Measurements from ENCODE around the gene DPH1.

The DPH1 gene

DNA sequence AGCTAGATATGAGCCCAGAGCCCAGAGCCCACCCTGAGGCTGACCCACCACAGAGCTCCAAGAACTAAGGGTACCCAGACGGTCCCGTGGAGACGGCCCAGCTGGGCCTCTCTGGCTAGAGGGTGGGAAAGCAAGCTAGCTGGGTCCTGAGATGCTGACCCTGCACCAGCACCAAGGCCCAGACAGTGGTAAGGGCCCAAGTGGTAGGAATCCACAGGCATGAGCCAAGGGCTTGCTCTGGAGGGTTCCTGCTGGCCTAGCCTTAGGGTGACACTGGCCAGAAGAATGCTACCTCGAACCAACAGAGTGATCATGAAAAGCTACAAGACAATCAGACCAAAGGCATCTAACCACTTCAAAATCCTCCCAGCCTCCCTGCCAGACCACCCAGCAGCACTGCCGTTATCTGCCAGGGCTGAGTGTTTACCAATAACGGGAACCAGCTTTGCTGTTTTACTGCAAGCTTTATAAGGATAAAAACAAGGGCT lies 38.1 kb downstream of the DPH1 start:
- H3K36me3 ChIP-seq (ENCODE audit: low read depth), result peaks cover 5% of the 10 kb centered on the region; the same call in 1 of the 2 replicates
- no peak for ATAC-seq (ENCODE audit: low read depth)
- peaks cover 18% of the 10 kb centered on the region for H3K4me1 ChIP-seq (ENCODE audit: insufficient read depth, poor library complexity, severe bottlenecking)
- H3K27ac ChIP-seq (ENCODE audit: poor library complexity, severe bottlenecking), result peak overlapping the region; percentile 71
- no peak overlapping the region for H3K4me3 ChIP-seq (ENCODE audit: severe bottlenecking)
- TF ChIP-seq CTCF (IDR thresholded peaks at IDR 0.05; ENCODE audit: poor library complexity, severe bottlenecking), result no peak
- no peaks in the 10 kb centered on the region for H3K9me3 ChIP-seq (ENCODE audit: severe bottlenecking)
- DNase-seq (ENCODE audit: low spot score), result no peak
- no peaks in the 10 kb centered on the region for H3K27me3 ChIP-seq (ENCODE audit: insufficient read depth, poor library complexity, severe bottlenecking)

DNA sequence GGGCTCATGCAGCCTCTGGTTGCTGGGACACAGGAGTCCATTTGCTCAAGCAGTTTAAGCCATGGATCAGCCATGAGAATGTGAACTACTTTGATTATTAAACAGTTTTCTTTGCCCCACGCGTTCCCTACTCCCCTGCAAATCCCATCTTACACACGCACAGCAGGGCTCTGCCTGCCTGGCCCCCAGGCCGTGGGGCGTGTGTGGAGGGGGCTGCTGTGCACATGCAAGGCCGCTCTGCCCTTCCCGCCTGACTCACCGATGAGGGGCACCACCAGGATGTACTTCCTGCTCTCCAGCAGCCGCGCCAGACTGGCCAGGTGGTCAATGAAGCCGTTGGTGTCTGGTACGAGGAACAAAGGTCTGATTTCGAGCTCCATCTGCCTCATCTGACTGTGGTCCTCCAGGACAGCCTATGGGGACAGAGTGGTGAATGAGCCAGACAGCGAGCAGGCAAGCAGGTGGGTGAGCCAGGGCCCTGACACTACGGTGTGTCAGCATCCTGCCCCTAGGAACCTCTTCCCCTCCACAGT lies 38.6 kb downstream of the DPH1 start:
- Histone ChIP-seq H3K4me3 (ENCODE audit: severe bottlenecking) (no peak overlapping the region), H3K27me3 (ENCODE audit: insufficient read depth, poor library complexity, severe bottlenecking) (no peaks in the 10 kb centered on the region), H3K36me3 (ENCODE audit: low read depth) (peaks cover 5% of the 10 kb centered on the region; the same call in 1 of the 2 replicates), H3K27ac (ENCODE audit: poor library complexity, severe bottlenecking) (peak overlapping the region; percentile 71), H3K4me1 (ENCODE audit: insufficient read depth, poor library complexity, severe bottlenecking) (peaks cover 18% of the 10 kb centered on the region), H3K9me3 (ENCODE audit: severe bottlenecking) (no peaks in the 10 kb centered on the region)
- DNase-seq (ENCODE audit: low spot score) (peak; percentile 72), ATAC-seq (ENCODE audit: low read depth) (peak; percentile 66)
- no peak for TF ChIP-seq CTCF (IDR thresholded peaks at IDR 0.05; ENCODE audit: poor library complexity, severe bottlenecking)

DNA sequence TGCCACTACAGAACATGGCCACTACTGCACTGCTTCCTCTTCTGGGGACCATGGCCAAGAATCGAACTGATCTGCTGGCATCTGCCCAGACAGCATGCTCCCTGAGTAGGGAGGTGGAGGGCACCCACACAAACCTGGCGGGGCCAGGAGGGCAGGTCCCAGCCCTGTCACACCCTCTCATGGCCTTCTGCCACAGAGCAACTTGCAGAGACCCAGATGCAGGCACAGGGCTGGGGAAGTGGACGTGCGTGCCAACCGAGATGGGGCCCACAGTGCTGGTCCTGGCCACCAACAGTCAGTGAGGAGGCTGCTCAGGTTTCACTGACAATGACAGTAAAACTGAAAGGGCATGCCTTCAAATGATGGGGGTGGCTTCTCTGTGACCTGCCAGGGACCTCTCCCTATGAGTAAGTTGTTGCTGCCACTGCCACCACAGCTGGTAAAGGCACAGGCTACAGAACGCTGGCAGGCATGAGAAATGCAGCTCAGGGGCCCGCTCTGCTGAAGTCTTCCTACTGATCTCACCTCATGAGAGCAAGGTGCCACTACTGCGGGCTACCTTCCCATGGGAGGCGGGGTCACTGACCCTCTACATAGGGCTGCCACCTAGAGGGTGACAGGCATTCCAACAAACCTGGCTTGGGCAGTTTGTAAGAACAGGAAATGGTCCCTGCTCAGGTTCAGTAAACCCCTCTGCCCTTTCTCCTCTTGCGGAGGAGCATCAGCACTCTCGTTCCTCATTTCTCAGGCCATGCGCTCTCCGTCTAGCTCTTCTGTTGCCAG lies 40.5 kb downstream of the DPH1 start:
- no peak for ATAC-seq (ENCODE audit: low read depth)
- DNase-seq (ENCODE audit: low spot score), result no peak
- peak overlapping the region; percentile 9 for H3K27ac ChIP-seq (ENCODE audit: poor library complexity, severe bottlenecking)
- no peak for TF ChIP-seq CTCF (IDR thresholded peaks at IDR 0.05; ENCODE audit: poor library complexity, severe bottlenecking)
- H3K4me1 ChIP-seq (ENCODE audit: insufficient read depth, poor library complexity, severe bottlenecking), result peaks cover 20% of the 10 kb centered on the region
- H3K36me3 ChIP-seq (ENCODE audit: low read depth), result peaks cover 5% of the 10 kb centered on the region; the same call in 1 of the 2 replicates
- H3K4me3 ChIP-seq (ENCODE audit: severe bottlenecking), result no peak overlapping the region
- H3K27me3 ChIP-seq (ENCODE audit: insufficient read depth, poor library complexity, severe bottlenecking), result no peaks in the 10 kb centered on the region
- no peaks in the 10 kb centered on the region for H3K9me3 ChIP-seq (ENCODE audit: severe bottlenecking)

DNA sequence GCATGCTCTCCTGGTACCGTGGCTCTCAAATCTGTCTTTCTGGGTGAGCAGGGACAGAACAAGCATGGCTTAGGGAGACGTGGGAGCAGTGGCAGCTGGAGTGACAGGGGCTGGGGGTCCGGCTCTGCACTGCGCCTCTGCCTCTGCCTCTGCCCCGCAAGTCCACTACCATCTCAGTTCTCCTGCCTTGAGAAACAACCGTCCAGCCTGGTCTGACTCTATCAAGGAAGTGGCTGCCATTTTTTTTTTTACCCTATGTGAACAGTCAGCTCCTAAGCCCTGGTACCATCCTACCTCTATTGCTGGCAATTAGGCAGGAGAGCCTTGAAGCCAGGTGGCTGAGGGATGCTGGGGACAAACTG lies 41.1 kb downstream of the DPH1 start:
- Histone ChIP-seq H3K9me3 (ENCODE audit: severe bottlenecking) (no peaks in the 10 kb centered on the region), H3K4me3 (ENCODE audit: severe bottlenecking) (no peak overlapping the region), H3K36me3 (ENCODE audit: low read depth) (peaks cover 5% of the 10 kb centered on the region; the same call in 1 of the 2 replicates), H3K27me3 (ENCODE audit: insufficient read depth, poor library complexity, severe bottlenecking) (no peaks in the 10 kb centered on the region), H3K4me1 (ENCODE audit: insufficient read depth, poor library complexity, severe bottlenecking) (peaks cover 24% of the 10 kb centered on the region), H3K27ac (ENCODE audit: poor library complexity, severe bottlenecking) (peak overlapping the region; percentile 9)
- TF ChIP-seq CTCF (IDR thresholded peaks at IDR 0.05; ENCODE audit: poor library complexity, severe bottlenecking), result no peak
- ATAC-seq (ENCODE audit: low read depth) (no peak), DNase-seq (ENCODE audit: low spot score) (no peak)

All from RWPE2 (cell line).